ENCODE results near the gene DCPS.
"Not testable (repeated sequence)": the region's sequence is repeated elsewhere in the genome, so short reads cannot be mapped to it uniquely, and the experiment has no call there.

The DCPS gene

GRCh38 chr11:126383339-126384335, 79.8 kb downstream of the DCPS start:
- Histone ChIP-seq H3K27ac (no peak overlapping the region), H3K9ac (no peak overlapping the region)

GRCh38 chr11:126384449-126385070, 80.7 kb downstream of the DCPS start:
- H3K4me3 ChIP-seq (ENCODE audit: low read depth, low read length): no peak overlapping the region
- no peaks in the 10 kb centered on the region for H3K79me2 ChIP-seq
- no peaks in the 10 kb centered on the region for H3K36me3 ChIP-seq (ENCODE audit: control insufficient read depth, insufficient read depth, low read length)
- H2AFZ ChIP-seq: no peak overlapping the region
- H3K4me2 ChIP-seq (ENCODE audit: low read length): no peak overlapping the region
- no peaks in the 10 kb centered on the region for H3K9me3 ChIP-seq (ENCODE audit: control insufficient read depth, low read length)
- no peak overlapping the region for H3K9ac ChIP-seq
- H3K4me1 ChIP-seq: no peaks in the 10 kb centered on the region
- no peak overlapping the region for H3K27ac ChIP-seq
- no peaks in the 10 kb centered on the region for H3K27me3 ChIP-seq (ENCODE audit: control insufficient read depth, insufficient read depth, low read length)
- TF ChIP-seq CTCF (IDR thresholded peaks at IDR 0.05): no peak

More at GRCh38 chr11:126383339-126384335, 79.8 kb downstream of the DCPS start:
- H3K36me3 ChIP-seq (ENCODE audit: control insufficient read depth, insufficient read depth, low read length): no peaks in the 10 kb centered on the region
- no peak for TF ChIP-seq CTCF (IDR thresholded peaks at IDR 0.05)
- no peaks in the 10 kb centered on the region for H3K4me1 ChIP-seq
- no peaks in the 10 kb centered on the region for H3K79me2 ChIP-seq
- no peak overlapping the region for H2AFZ ChIP-seq
- no peaks in the 10 kb centered on the region for H3K27me3 ChIP-seq (ENCODE audit: control insufficient read depth, insufficient read depth, low read length)
- H3K4me3 ChIP-seq (ENCODE audit: low read depth, low read length): no peak overlapping the region
- no peak overlapping the region for H3K4me2 ChIP-seq (ENCODE audit: low read length)
- no peaks in the 10 kb centered on the region for H3K9me3 ChIP-seq (ENCODE audit: control insufficient read depth, low read length)

GRCh38 chr11:126385991-126386728, 82.3 kb downstream of the DCPS start:
- Histone ChIP-seq H3K4me1 (no peaks in the 10 kb centered on the region), H2AFZ (no peak overlapping the region), H3K4me2 (ENCODE audit: low read length) (no peak overlapping the region), H3K9ac (no peak overlapping the region), H3K9me3 (ENCODE audit: control insufficient read depth, low read length) (no peaks in the 10 kb centered on the region), H3K27ac (no peak overlapping the region), H3K36me3 (ENCODE audit: control insufficient read depth, insufficient read depth, low read length) (no peaks in the 10 kb centered on the region), H3K4me3 (ENCODE audit: low read depth, low read length) (no peak overlapping the region), H3K79me2 (no peaks in the 10 kb centered on the region), H3K27me3 (ENCODE audit: control insufficient read depth, insufficient read depth, low read length) (no peaks in the 10 kb centered on the region)
- TF ChIP-seq CTCF (IDR thresholded peaks at IDR 0.05): no peak

GRCh38 chr11:126386729-126387071, 82.8 kb downstream of the DCPS start:
- H3K4me1 ChIP-seq; H3K27ac ChIP-seq; H3K27me3 ChIP-seq (ENCODE audit: control insufficient read depth, insufficient read depth, low read length): not testable (repeated sequence)

GRCh38 chr11:126387857-126388256, 84.0 kb downstream of the DCPS start:
- no peak overlapping the region for H3K27ac ChIP-seq
- no peak for TF ChIP-seq CTCF (IDR thresholded peaks at IDR 0.05)
- H3K79me2 ChIP-seq: no peaks in the 10 kb centered on the region
- H3K4me1 ChIP-seq: no peaks in the 10 kb centered on the region
- H3K9ac ChIP-seq: no peak overlapping the region
- no peak overlapping the region for H3K4me2 ChIP-seq (ENCODE audit: low read length)
- H3K9me3 ChIP-seq (ENCODE audit: control insufficient read depth, low read length): no peaks in the 10 kb centered on the region
- no peak overlapping the region for H3K4me3 ChIP-seq (ENCODE audit: low read depth, low read length)
- no peak overlapping the region for H2AFZ ChIP-seq
- H3K27me3 ChIP-seq (ENCODE audit: control insufficient read depth, insufficient read depth, low read length): no peaks in the 10 kb centered on the region
- no peaks in the 10 kb centered on the region for H3K36me3 ChIP-seq (ENCODE audit: control insufficient read depth, insufficient read depth, low read length)

More at GRCh38 chr11:126386729-126387071, 82.8 kb downstream of the DCPS start:
- not testable (repeated sequence) for H3K4me2 ChIP-seq (ENCODE audit: low read length); H3K79me2 ChIP-seq; H3K9ac ChIP-seq; H3K36me3 ChIP-seq (ENCODE audit: control insufficient read depth, insufficient read depth, low read length); H2AFZ ChIP-seq; H3K9me3 ChIP-seq (ENCODE audit: control insufficient read depth, low read length); H3K4me3 ChIP-seq (ENCODE audit: low read depth, low read length)
